ENCODE results near the gene NKD1. TPM values are rescaled to one million over a fixed set of nuclear protein-coding genes. Genes with fewer than 3 reads are reported as not detected.

The NKD1 gene
- polyA plus RNA-seq, 1 experiment: 0.11 TPM

DNA sequence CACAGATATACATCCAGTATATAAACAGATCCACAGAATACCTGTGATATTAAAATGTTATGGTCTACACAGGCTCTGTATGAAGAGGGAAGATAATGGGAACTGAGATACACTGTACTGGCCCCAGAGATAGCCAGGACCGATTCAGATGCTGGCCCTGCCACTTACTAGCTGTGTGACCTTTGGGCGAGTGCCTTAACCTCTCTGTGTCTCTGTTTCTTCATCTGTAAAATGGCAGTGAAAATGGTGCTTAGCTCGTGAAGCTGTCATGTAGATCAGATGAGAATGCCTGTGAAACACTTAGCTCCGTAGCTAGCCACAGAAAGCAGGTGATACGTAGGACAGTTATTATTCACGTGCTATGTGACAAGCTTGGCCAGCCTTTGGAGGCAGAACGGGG is 22.2 kb downstream of the NKD1 start:
- H3K27me3 ChIP-seq (ENCODE audit: control insufficient read depth, insufficient read depth, low read length): no peaks in the 10 kb centered on the region; the same call in 1 of the 2 replicates
- TF ChIP-seq, protein P1, sequence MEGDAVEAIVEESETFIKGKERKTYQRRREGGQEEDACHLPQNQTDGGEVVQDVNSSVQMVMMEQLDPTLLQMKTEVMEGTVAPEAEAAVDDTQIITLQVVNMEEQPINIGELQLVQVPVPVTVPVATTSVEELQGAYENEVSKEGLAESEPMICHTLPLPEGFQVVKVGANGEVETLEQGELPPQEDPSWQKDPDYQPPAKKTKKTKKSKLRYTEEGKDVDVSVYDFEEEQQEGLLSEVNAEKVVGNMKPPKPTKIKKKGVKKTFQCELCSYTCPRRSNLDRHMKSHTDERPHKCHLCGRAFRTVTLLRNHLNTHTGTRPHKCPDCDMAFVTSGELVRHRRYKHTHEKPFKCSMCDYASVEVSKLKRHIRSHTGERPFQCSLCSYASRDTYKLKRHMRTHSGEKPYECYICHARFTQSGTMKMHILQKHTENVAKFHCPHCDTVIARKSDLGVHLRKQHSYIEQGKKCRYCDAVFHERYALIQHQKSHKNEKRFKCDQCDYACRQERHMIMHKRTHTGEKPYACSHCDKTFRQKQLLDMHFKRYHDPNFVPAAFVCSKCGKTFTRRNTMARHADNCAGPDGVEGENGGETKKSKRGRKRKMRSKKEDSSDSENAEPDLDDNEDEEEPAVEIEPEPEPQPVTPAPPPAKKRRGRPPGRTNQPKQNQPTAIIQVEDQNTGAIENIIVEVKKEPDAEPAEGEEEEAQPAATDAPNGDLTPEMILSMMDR (IDR thresholded peaks at IDR 0.05; ENCODE audit: insufficient read depth, low read depth, low read length): no peak
- POLR2A ChIA-PET: no interaction called here
- no peaks in the 10 kb centered on the region for H3K36me3 ChIP-seq (ENCODE audit: control insufficient read depth, insufficient read depth, low read length)
- no peak overlapping the region for H3K4me3 ChIP-seq (ENCODE audit: low read depth, low read length)
- no peak for DNase-seq (ENCODE audit: low read depth)
- CTCF ChIA-PET: no interaction called here

DNA sequence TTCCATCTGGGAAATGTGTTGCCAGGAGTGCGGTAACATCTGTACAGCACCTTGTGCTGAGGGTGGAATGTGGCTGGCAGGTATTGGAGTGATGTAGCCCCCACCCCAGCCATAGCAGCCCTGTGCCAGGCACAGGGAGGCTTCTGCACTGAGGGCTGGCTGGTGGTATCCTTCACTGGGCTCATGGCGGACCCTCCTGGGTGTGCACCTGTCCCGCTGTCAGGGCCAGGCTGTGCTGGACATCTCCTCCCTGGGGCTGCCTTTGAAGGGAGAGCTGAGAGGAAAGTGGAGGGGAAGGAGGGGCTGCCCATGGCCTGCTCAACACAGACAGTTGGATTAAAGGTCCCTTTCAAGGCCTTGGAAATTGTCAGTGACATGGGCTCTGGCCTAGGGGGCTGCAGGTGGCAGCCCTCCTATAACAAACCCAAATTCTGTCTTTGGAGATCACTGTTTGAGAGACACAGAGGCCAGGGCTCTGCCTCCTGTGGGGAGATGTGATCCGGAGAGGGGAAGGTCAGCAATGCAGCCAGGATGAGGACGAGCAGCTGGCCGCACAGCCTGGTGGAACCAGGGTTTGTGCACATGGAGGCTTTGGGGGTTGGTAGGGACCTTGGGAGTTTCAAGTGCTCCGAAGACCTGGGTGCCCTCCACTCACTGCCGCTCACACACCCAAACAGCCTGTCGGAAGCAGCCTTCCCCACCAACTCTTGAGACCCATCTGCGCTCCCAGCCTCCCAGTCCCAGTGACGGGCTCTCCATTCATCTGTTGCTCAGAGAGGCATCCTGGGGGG is 22.8 kb downstream of the NKD1 start:
- H3K36me3 ChIP-seq (ENCODE audit: control insufficient read depth, insufficient read depth, low read length): no peaks in the 10 kb centered on the region
- no peaks in the 10 kb centered on the region; the same call in 1 of the 2 replicates for H3K27me3 ChIP-seq (ENCODE audit: control insufficient read depth, insufficient read depth, low read length)
- TF ChIP-seq, protein P1 (IDR thresholded peaks at IDR 0.05; ENCODE audit: insufficient read depth, low read depth, low read length): no peak
- H3K4me3 ChIP-seq (ENCODE audit: low read depth, low read length): no peak overlapping the region
- POLR2A ChIA-PET: no interaction called here
- CTCF ChIA-PET: no interaction called here
- no peak for DNase-seq (ENCODE audit: low read depth)

DNA sequence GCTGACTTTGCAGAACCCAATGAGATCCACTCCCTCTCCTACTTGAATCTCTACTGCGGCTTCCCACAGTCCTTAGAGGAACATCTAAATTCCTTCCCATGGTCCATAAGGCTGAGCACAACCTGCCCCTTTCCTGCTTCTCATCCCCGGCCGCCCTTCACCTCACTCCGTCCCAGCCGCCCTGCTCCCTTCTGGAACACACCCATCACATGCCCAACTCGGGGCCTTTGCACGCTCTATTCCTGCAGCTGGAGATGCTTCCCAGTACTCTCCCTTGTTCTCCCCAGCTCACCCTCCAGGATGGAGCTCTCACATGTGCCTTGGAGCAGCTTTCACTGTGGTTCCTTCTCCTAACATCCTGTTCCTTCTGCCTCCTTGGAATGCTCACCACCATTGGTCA is 23.6 kb downstream of the NKD1 start:
- no peaks in the 10 kb centered on the region for H3K36me3 ChIP-seq (ENCODE audit: control insufficient read depth, insufficient read depth, low read length)
- no peak for DNase-seq (ENCODE audit: low read depth)
- TF ChIP-seq, protein P1 (IDR thresholded peaks at IDR 0.05; ENCODE audit: insufficient read depth, low read depth, low read length): no peak
- H3K27me3 ChIP-seq (ENCODE audit: control insufficient read depth, insufficient read depth, low read length): no peaks in the 10 kb centered on the region; the same call in 1 of the 2 replicates
- H3K4me3 ChIP-seq (ENCODE audit: low read depth, low read length): no peak overlapping the region
- ChIA-PET CTCF (no interaction called here), POLR2A (no interaction called here)

DNA sequence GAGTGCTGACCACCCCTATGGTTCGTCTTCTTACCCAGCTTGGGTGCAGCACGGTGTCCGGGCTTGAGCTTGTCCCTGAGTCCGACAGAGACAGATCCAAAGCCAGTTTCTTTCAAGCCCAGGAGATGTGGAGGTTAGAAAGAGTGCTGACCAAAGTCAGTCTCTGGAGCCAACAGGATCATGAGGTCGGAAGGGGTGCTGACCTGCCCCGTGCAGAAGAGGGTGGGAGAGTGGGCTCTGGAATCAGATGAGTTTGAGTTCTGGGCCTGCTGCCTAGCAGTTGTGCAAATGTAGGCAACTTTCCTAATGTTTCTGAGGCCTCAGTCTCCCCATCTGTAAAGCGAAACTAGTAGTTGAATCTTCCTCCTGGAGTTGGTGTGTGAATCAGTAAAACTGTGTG is 24.5 kb downstream of the NKD1 start:
- CTCF ChIA-PET: no interaction called here
- DNase-seq (ENCODE audit: low read depth): no peak
- POLR2A ChIA-PET: no interaction called here
- Histone ChIP-seq H3K4me3 (ENCODE audit: low read depth, low read length) (no peak overlapping the region), H3K36me3 (ENCODE audit: control insufficient read depth, insufficient read depth, low read length) (no peaks in the 10 kb centered on the region), H3K27me3 (ENCODE audit: control insufficient read depth, insufficient read depth, low read length) (no peaks in the 10 kb centered on the region; the same call in 1 of the 2 replicates)
- TF ChIP-seq, protein P1 (IDR thresholded peaks at IDR 0.05; ENCODE audit: insufficient read depth, low read depth, low read length): no peak

DNA sequence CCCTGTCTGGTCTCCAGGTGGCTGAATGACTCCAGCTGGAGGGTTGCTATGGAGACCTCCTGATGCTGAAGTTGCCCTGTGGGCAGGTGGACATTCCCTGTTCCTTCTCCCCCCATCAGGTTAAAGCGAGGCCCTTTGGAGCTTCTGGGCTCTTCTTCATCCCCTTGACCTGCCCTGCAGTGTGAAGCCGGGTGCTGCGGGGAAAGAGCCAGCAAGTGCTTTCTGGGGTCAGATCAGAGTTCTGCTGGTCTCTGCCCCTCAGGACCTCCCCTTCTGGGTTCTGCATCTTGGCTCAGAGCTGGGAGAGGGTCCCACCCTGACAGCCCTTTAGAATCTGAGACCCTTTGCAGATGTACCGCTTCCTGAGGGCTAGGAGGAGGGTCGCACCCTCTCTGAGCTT is 25.1 kb downstream of the NKD1 start:
- no peaks in the 10 kb centered on the region; the same call in 1 of the 2 replicates for H3K27me3 ChIP-seq (ENCODE audit: control insufficient read depth, insufficient read depth, low read length)
- ChIA-PET CTCF (no interaction called here), POLR2A (no interaction called here)
- TF ChIP-seq, protein P1 (IDR thresholded peaks at IDR 0.05; ENCODE audit: insufficient read depth, low read depth, low read length): no peak
- no peak for DNase-seq (ENCODE audit: low read depth)
- H3K4me3 ChIP-seq (ENCODE audit: low read depth, low read length): no peak overlapping the region
- no peaks in the 10 kb centered on the region for H3K36me3 ChIP-seq (ENCODE audit: control insufficient read depth, insufficient read depth, low read length)

All from BJ (cell line).